Measurements from ENCODE around the gene GABARAP. TPM values are rescaled to one million over a fixed set of nuclear protein-coding genes. Genes with fewer than 3 reads are reported as not detected.
A peak's percentile ranks its signal among the peaks of the same experiment; 100 is the strongest.

Gene GABARAP
- total and polyA plus RNA-seq, 2 of the 4 experiments (the other 2 are of a cell fraction) = 77.8 to 780 TPM

GRCh38 chr17:7214300-7215135 is 27.7 kb downstream of the GABARAP start (continued):
- TF ChIP-seq USF2 (IDR thresholded peaks at IDR 0.05; ENCODE audit: low read depth, low read length) (peak; percentile 30; the same call in 1 of the 2 replicates), BHLHE40 (IDR thresholded peaks at IDR 0.05; ENCODE audit: low read depth, low read length) (no peak)

DNA sequence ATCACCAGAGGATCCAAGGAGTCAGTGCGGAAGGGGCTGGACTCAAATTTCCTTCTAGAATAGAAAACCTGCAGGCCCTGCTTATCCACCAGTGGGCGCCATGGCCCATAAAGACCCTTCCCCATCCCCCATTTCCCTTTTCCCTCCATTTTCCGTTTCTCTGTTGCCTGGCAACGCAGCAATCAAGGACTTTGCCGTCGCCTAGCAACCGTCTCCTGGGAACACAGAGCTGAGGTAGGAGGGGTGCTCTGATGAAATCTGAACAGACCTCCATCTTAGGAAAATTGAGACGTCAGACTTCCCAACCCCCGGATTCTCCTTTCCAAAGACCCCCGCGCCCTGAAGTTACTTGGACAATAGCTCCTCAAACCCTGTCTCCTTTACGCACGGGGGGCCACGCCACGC is 28.4 kb downstream of the GABARAP start:
- ChIA-PET CTCF (interaction anchor here (1.1 kb wide), 1 partner anchor 169 kb away, joined by 6 read pairs; no protein-coding TSS in a partner anchor), POLR2A (ENCODE audit: unreplicated experiment) (interaction anchor here (1.1 kb wide), 1 partner anchor 10 kb away, joined by 3 read pairs; no protein-coding TSS in a partner anchor)
- 0 out of 2 replicates have a peak overlapping the region, but pooled peaks have one; percentile 12 for H3K4ac ChIP-seq (ENCODE audit: low read depth, low read length)
- H2BK15ac ChIP-seq (ENCODE audit: low read depth, low read length) = no peak overlapping the region
- no peak overlapping the region for H3K18ac ChIP-seq (ENCODE audit: low read depth, low read length)
- no peaks in the 10 kb centered on the region for H3K9me3 ChIP-seq (ENCODE audit: control insufficient read depth, insufficient read depth, low read length)
- no peak overlapping the region for H3K14ac ChIP-seq (replicated peaks; ENCODE audit: low read depth, low read length)
- peak overlapping the region; percentile 52 for H2AK9ac ChIP-seq (replicated peaks; ENCODE audit: low read depth, low read length, poor library complexity)
- H3K9ac ChIP-seq (ENCODE audit: low read depth, low read length) = no peak overlapping the region
- H2AFZ ChIP-seq (replicated peaks; ENCODE audit: low read length, poor library complexity) = peak overlapping the region; percentile 73
- dilution Hi-C loops (cut with HindIII; ENCODE audit: low sequenced_read_pairs, unreplicated experiment) (no loop called here), in situ Hi-C loops (cut with MboI; ENCODE audit: low sequenced_read_pairs) (no loop called here), intact Hi-C loops (cut with micrococcal nuclease) (no loop called here)
- ATAC-seq (ENCODE audit: low read depth) (no peak), DNase-seq (peak; percentile 73)
- H4K91ac ChIP-seq (ENCODE audit: insufficient read depth, low read depth, low read length) = no peak overlapping the region
- H4K20me1 ChIP-seq (ENCODE audit: insufficient read depth, low read length) = peaks cover 68% of the 10 kb centered on the region
- 4% methylated on average over 4 of the region's 15 CpGs; no CpG with 5 or more reads in 1 of the 2 experiments for WGBS, 2 experiments (ENCODE audit: extremely low coverage in 2 of 2, insufficient read length in 1 of 2)
- no peak overlapping the region; a peak in 1 of 4 replicates for H4K8ac ChIP-seq (ENCODE audit: low read depth in 2 of 2, low read length in 2 of 2)
- peak overlapping the region; percentile 40 for H3K4me3 ChIP-seq (ENCODE audit: insufficient read depth, low read depth, low read length)
- no peak overlapping the region for H4K5ac ChIP-seq (ENCODE audit: low read depth, low read length)
- H3K27me3 ChIP-seq (ENCODE audit: control insufficient read depth, insufficient read depth, low read length) = no peaks in the 10 kb centered on the region
- no peak overlapping the region for H2BK20ac ChIP-seq (ENCODE audit: low read depth, low read length)
- no peak overlapping the region for H2BK5ac ChIP-seq (ENCODE audit: low read depth, low read length, poor library complexity, severe bottlenecking)
- H2AK5ac ChIP-seq (ENCODE audit: low read depth, low read length) = peak overlapping the region; percentile 63; the same call in 1 of the 2 replicates
- H3K4me2 ChIP-seq (ENCODE audit: low read depth, low read length) = peak overlapping the region; percentile 88
- H3K79me1 ChIP-seq (ENCODE audit: low read depth in 1 of 2, low read length in 2 of 2) = peaks cover 4 to 79% of the 10 kb centered on the region in 2 experiments; a peak in 3 of 4 replicates
- peaks cover 17% of the 10 kb centered on the region for H3K4me1 ChIP-seq (ENCODE audit: control insufficient read depth, insufficient read depth, low read length)
- H3K56ac ChIP-seq (ENCODE audit: extremely low read depth, insufficient read depth, low read length) = no peak overlapping the region
- peak overlapping the region; percentile 8; the same call in 1 of the 2 replicates for H3K23ac ChIP-seq (ENCODE audit: low read depth, low read length)
- H2BK120ac ChIP-seq (ENCODE audit: low read depth, low read length) = no peak overlapping the region
- peaks cover 15% of the 10 kb centered on the region for H3K9me1 ChIP-seq (ENCODE audit: insufficient read depth, low read length)
- H3K27ac ChIP-seq (ENCODE audit: insufficient read depth, low read length) = no peak overlapping the region
- no TSS peak for BruUV-seq (replicated peaks)
- H3K36me3 ChIP-seq (ENCODE audit: control insufficient read depth, insufficient read depth, low read length) = no peaks in the 10 kb centered on the region
- TF ChIP-seq POLR2A (IDR thresholded peaks at IDR 0.05; ENCODE audit: low read depth, low read length) (no peak), NFE2L2 (IDR thresholded peaks at IDR 0.05; ENCODE audit: low read depth, low read length) (no peak), MXI1 (IDR thresholded peaks at IDR 0.05; ENCODE audit: borderline replicate concordance, low read depth, low read length) (no peak), BHLHE40 (IDR thresholded peaks at IDR 0.05; ENCODE audit: low read depth, low read length) (no peak), FOS (IDR thresholded peaks at IDR 0.05; ENCODE audit: low read depth, low read length) (no peak), USF2 (IDR thresholded peaks at IDR 0.05; ENCODE audit: low read depth, low read length) (no peak), MAFK (IDR thresholded peaks at IDR 0.05; ENCODE audit: low read depth, low read length) (no peak), CEBPB (IDR thresholded peaks at IDR 0.05; ENCODE audit: low read depth, low read length) (peak; percentile 71), CHD1 (IDR thresholded peaks at IDR 0.05; ENCODE audit: low read depth, low read length) (0 out of 2 replicates have a peak, but pooled peaks have one; percentile 17), MAZ (IDR thresholded peaks at IDR 0.05; ENCODE audit: borderline replicate concordance, low read depth, low read length) (no peak), RCOR1 (IDR thresholded peaks at IDR 0.05; ENCODE audit: insufficient replicate concordance, low read length) (no peak)
- TF ChIP-seq, protein P1, sequence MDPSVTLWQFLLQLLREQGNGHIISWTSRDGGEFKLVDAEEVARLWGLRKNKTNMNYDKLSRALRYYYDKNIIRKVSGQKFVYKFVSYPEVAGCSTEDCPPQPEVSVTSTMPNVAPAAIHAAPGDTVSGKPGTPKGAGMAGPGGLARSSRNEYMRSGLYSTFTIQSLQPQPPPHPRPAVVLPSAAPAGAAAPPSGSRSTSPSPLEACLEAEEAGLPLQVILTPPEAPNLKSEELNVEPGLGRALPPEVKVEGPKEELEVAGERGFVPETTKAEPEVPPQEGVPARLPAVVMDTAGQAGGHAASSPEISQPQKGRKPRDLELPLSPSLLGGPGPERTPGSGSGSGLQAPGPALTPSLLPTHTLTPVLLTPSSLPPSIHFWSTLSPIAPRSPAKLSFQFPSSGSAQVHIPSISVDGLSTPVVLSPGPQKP (IDR thresholded peaks at IDR 0.05; ENCODE audit: borderline replicate concordance, low read depth, low read length) = no peak

Data from IMR-90 (cell line).